Caco-2 (cell line): Measurements from ENCODE around the gene LHX6. TPM values are rescaled to one million over a fixed set of nuclear protein-coding genes. Genes with fewer than 3 reads are reported as not detected.

Experiments
- BruUV-seq: library from RNA; stranded (reverse); fragments of 400-500 nt; replicated peaks from 2 replicates; lab custom pipeline; 2021; lab: Mats Ljungman, UMichigan
- CTCF ChIA-PET: fragments of 300-600 bp; sonication (Branson Sonifier 250); formaldehyde crosslinking; loops from one replicate; lab custom pipeline; 2022; ENCODE audit warnings: antibody characterized with exemption; lab: Charles Lee
- POLR2A ChIA-PET: fragments of 300-600 bp; sonication (Branson Sonifier 250); formaldehyde crosslinking; loops from one replicate; lab custom pipeline; 2022; ENCODE audit warnings: antibody characterized with exemption; lab: Charles Lee
- DNase-seq, 2 experiments: peaks; one replicate each; pipeline versions ENCODE4 v3.0.0 to v3.0.0-alpha.2; 2020 to 2022
- H3K27me3 ChIP-seq: replicated peaks from 2 replicates; pipeline ENCODE4 v1.6.0; 2011; ENCODE audit warnings: low read length; ENCODE audit not compliant: control insufficient read depth, insufficient read depth
- H3K36me3 ChIP-seq: 2 replicates; pipeline ENCODE4 v1.5.1; 2011; ENCODE audit warnings: low read length; ENCODE audit not compliant: control insufficient read depth, insufficient read depth
- H3K4me1 ChIP-seq: fragments of 250-450 bp; sonication (Bioruptor Pico); 2 replicates; pipeline ENCODE4 v1.5.1; 2020; ENCODE audit warnings: mild to moderate bottlenecking
- H3K4me3 ChIP-seq: 2 replicates; pipeline ENCODE4 v1.5.1; 2011; ENCODE audit warnings: low read depth, mild to moderate bottlenecking, control low read depth, low read length
- H3K9me3 ChIP-seq: fragments of 250-450 bp; sonication (Bioruptor Pico); 2 replicates; pipeline ENCODE4 v1.5.1; 2020; ENCODE audit warnings: mild to moderate bottlenecking, moderate library complexity
- H3K27ac Mint-ChIP-seq: one replicate; pipeline ENCODE4 v1.8.0; 2022; ENCODE audit warnings: mixed read lengths; ENCODE audit not compliant: unreplicated experiment
- H3K27me3 Mint-ChIP-seq: one replicate; pipeline ENCODE4 v1.8.0; 2022; ENCODE audit warnings: mixed read lengths; ENCODE audit not compliant: insufficient read depth, unreplicated experiment
- H3K36me3 Mint-ChIP-seq: one replicate; pipeline ENCODE4 v1.8.0; 2022; ENCODE audit warnings: mild to moderate bottlenecking, mixed read lengths; ENCODE audit not compliant: insufficient read depth, unreplicated experiment
- H3K4me1 Mint-ChIP-seq: one replicate; pipeline ENCODE4 v1.8.0; 2022; ENCODE audit warnings: low read depth, mixed read lengths; ENCODE audit not compliant: unreplicated experiment
- H3K4me3 Mint-ChIP-seq: one replicate; pipeline ENCODE4 v1.8.0; 2022; ENCODE audit warnings: mild to moderate bottlenecking, moderate library complexity, mixed read lengths; ENCODE audit not compliant: unreplicated experiment
- H3K9me3 Mint-ChIP-seq: one replicate; pipeline ENCODE4 v1.8.0; 2022; ENCODE audit warnings: mixed read lengths; ENCODE audit not compliant: unreplicated experiment
- CTCF ChIP-seq, 2 experiments: fragments of 200-600 bp in 1 of 2; IDR thresholded peaks; 1 replicate in 1 of 2; 2 replicates in 1 of 2; pipeline versions ENCODE4 v1.5.1 to v1.8.0; 2011 to 2022; ENCODE audit warnings: antibody characterized with exemption in 1 of 2, control low read depth in 1 of 2, inconsistent platforms in 1 of 2, low read depth in 1 of 2, low read length in 1 of 2, mild to moderate bottlenecking in 1 of 2, moderate library complexity in 1 of 2; ENCODE audit not compliant: insufficient read depth in 1 of 2, severe bottlenecking in 1 of 2, unreplicated experiment in 1 of 2
- intact Hi-C: fragments of 100-400 bp; cut with micrococcal nuclease; formaldehyde crosslinking; loops from one replicate; pipeline ENCODE4 v1.10.0; 2022; ENCODE audit not compliant: unreplicated experiment
- total RNA-seq: library from RNA; stranded (reverse); gene quantifications from 2 replicates; pipeline ENCODE4 v1.2.3, GENCODE V29; 2022

The LHX6 gene
- total RNA-seq, 1 experiment from 2014 or later = 6.1 TPM

DNA sequence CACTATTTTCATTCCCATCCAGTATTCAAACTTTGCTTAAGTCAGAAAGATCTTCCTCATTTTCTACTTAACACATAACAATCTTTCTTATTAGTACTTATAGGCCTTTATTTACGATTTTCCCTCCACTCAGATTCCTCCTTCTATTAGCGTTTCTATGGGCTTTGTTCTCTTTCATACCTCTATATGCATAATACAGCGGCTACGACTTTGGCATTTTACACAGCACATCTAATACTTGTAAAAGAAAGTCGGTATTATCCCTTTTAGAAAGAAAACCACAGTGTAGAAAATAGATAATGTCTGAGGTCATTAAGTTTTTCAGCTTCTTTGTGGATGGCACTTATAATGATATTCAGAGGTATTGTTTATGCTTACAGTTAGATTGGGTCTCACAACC is 27.4 kb upstream of the LHX6 start:
- no peaks in the 10 kb centered on the region for H3K27me3 Mint-ChIP-seq
- no peak for DNase-seq
- H3K4me3 ChIP-seq = no peak overlapping the region
- BruUV-seq = no TSS peak
- H3K9me3 ChIP-seq = no peaks in the 10 kb centered on the region
- POLR2A ChIA-PET = no interaction called here
- no peak overlapping the region for H3K27ac Mint-ChIP-seq
- no peaks in the 10 kb centered on the region for H3K4me1 ChIP-seq
- H3K4me1 Mint-ChIP-seq = no peaks in the 10 kb centered on the region
- H3K4me3 Mint-ChIP-seq = no peak overlapping the region
- H3K36me3 Mint-ChIP-seq = peaks cover 12% of the 10 kb centered on the region
- CTCF ChIA-PET = no interaction called here
- no peak for TF ChIP-seq CTCF (IDR thresholded peaks at IDR 0.05; ENCODE audit: insufficient read depth in 1 of 2, low read depth in 1 of 2, low read length in 1 of 2, severe bottlenecking in 1 of 2, unreplicated experiment in 1 of 2)
- H3K36me3 ChIP-seq = no peaks in the 10 kb centered on the region; the same call in none of the 2 replicates
- no peaks in the 10 kb centered on the region for H3K27me3 ChIP-seq
- H3K9me3 Mint-ChIP-seq = no peaks in the 10 kb centered on the region
- intact Hi-C loops = no loop called here

GRCh38 chr9:122254761-122255160 is 26.0 kb upstream of the LHX6 start:
- Mint-ChIP-seq H3K36me3 (peaks cover 12% of the 10 kb centered on the region), H3K4me3 (no peak overlapping the region), H3K27ac (no peak overlapping the region), H3K27me3 (no peaks in the 10 kb centered on the region), H3K4me1 (no peaks in the 10 kb centered on the region), H3K9me3 (no peaks in the 10 kb centered on the region)
- Histone ChIP-seq H3K4me1 (no peaks in the 10 kb centered on the region), H3K36me3 (no peaks in the 10 kb centered on the region), H3K4me3 (no peak overlapping the region), H3K9me3 (no peaks in the 10 kb centered on the region), H3K27me3 (no peaks in the 10 kb centered on the region)
- BruUV-seq = no TSS peak
- POLR2A ChIA-PET = no interaction called here
- DNase-seq = no peak
- no peak for TF ChIP-seq CTCF (IDR thresholded peaks at IDR 0.05; ENCODE audit: insufficient read depth in 1 of 2, low read depth in 1 of 2, low read length in 1 of 2, severe bottlenecking in 1 of 2, unreplicated experiment in 1 of 2)
- CTCF ChIA-PET = no interaction called here
- intact Hi-C loops = no loop called here

DNA sequence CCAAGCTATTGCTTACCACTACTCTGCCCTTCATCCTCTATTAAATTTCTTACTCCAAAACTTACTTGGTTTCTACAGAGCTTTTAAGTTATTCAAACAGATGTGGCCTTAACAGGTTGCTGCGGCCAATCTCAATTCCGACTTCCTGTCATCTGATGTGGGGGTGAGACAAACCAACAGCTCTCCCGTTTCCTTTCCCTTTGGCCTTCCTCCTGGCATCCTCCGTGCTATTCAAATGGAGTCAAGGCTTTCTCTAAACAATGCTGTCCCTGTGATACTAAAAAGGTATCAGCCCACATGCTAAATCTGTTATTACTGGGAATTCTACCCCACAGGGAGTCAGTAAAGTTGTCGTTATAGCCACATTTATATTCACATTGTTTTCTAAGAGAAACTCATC is 24.0 kb upstream of the LHX6 start:
- Mint-ChIP-seq H3K4me1 (no peaks in the 10 kb centered on the region), H3K36me3 (peaks cover 10% of the 10 kb centered on the region), H3K27me3 (no peaks in the 10 kb centered on the region), H3K27ac (no peak overlapping the region), H3K4me3 (no peak overlapping the region), H3K9me3 (no peaks in the 10 kb centered on the region)
- intact Hi-C loops = no loop called here
- no peaks in the 10 kb centered on the region for H3K4me1 ChIP-seq
- TF ChIP-seq CTCF (IDR thresholded peaks at IDR 0.05; ENCODE audit: insufficient read depth in 1 of 2, low read depth in 1 of 2, low read length in 1 of 2, severe bottlenecking in 1 of 2, unreplicated experiment in 1 of 2) = no peak
- POLR2A ChIA-PET = no interaction called here
- H3K27me3 ChIP-seq = no peaks in the 10 kb centered on the region
- CTCF ChIA-PET = interaction anchor here (0.6 kb wide), 1 partner anchor 91 kb away, joined by 6 read pairs; no protein-coding TSS in a partner anchor
- no peaks in the 10 kb centered on the region for H3K36me3 ChIP-seq
- DNase-seq = no peak
- no TSS peak for BruUV-seq
- H3K9me3 ChIP-seq = no peaks in the 10 kb centered on the region
- H3K4me3 ChIP-seq = no peak overlapping the region
